Measurements from ENCODE around the gene ZNF260.
"Not testable (repeated sequence)": the region's sequence is repeated elsewhere in the genome, so short reads cannot be mapped to it uniquely, and the experiment has no call there.

Gene ZNF260

GRCh38 chr19:36497001-36497400 lies 31.1 kb downstream of the ZNF260 start:
- WGBS (ENCODE audit: extremely low coverage, insufficient coverage, low lambda C conversion rate), result no CpG with 5 or more reads among the region's 17 CpGs
- H3K4me2 ChIP-seq (ENCODE audit: low read length), result no peak overlapping the region
- H3K18ac ChIP-seq (ENCODE audit: low read length), result no peak overlapping the region
- H4K8ac ChIP-seq (ENCODE audit: low read depth, low read length), result no peak overlapping the region
- no peaks in the 10 kb centered on the region for H3K79me2 ChIP-seq (ENCODE audit: control insufficient read depth, insufficient read depth, low read length)
- H2BK120ac ChIP-seq (ENCODE audit: low read depth, low read length), result no peak overlapping the region
- H3K4me1 ChIP-seq (ENCODE audit: control insufficient read depth, low read depth, low read length), result no peaks in the 10 kb centered on the region
- no peak overlapping the region for H4K5ac ChIP-seq (ENCODE audit: low read length)
- no peak for DNase-seq
- no peak overlapping the region for H3K9ac ChIP-seq (ENCODE audit: low read length)
- no peak overlapping the region for H3K4me3 ChIP-seq (ENCODE audit: low read length)
- no peaks in the 10 kb centered on the region for H3K36me3 ChIP-seq (ENCODE audit: control insufficient read depth, insufficient read depth, low read length)
- no peak overlapping the region for H2BK15ac ChIP-seq (replicated peaks; ENCODE audit: low read depth)
- H3K27ac ChIP-seq (ENCODE audit: low read depth, low read length), result no peak overlapping the region
- no peak overlapping the region for H2AK5ac ChIP-seq (ENCODE audit: low read length)
- no peaks in the 10 kb centered on the region for H3K79me1 ChIP-seq (ENCODE audit: low read length)
- H3K27me3 ChIP-seq (ENCODE audit: insufficient read depth, low read length, poor library complexity), result no peaks in the 10 kb centered on the region
- H2BK5ac ChIP-seq (ENCODE audit: low read length), result no peak overlapping the region
- no peak overlapping the region for H3K4ac ChIP-seq (ENCODE audit: low read depth, low read length)
- H3K56ac ChIP-seq (ENCODE audit: low read length), result no peak overlapping the region
- no peak overlapping the region for H3K23ac ChIP-seq (ENCODE audit: low read length)

GRCh38 chr19:36492689-36493453 lies 35.2 kb downstream of the ZNF260 start:
- H3K36me3 ChIP-seq (ENCODE audit: control insufficient read depth, insufficient read depth, low read length); H3K9ac ChIP-seq (ENCODE audit: low read length); H2BK5ac ChIP-seq (ENCODE audit: low read length); H3K4ac ChIP-seq (ENCODE audit: low read depth, low read length); H3K79me1 ChIP-seq (ENCODE audit: low read length); H3K79me2 ChIP-seq (ENCODE audit: control insufficient read depth, insufficient read depth, low read length); H3K18ac ChIP-seq (ENCODE audit: low read length); H3K4me3 ChIP-seq (ENCODE audit: low read length); H2AK5ac ChIP-seq (ENCODE audit: low read length); H2BK15ac ChIP-seq (replicated peaks; ENCODE audit: low read depth); H3K27ac ChIP-seq (ENCODE audit: low read depth, low read length); H3K4me1 ChIP-seq (ENCODE audit: control insufficient read depth, low read depth, low read length); H3K27me3 ChIP-seq (ENCODE audit: insufficient read depth, low read length, poor library complexity); H3K56ac ChIP-seq (ENCODE audit: low read length); H2BK120ac ChIP-seq (ENCODE audit: low read depth, low read length); H3K4me2 ChIP-seq (ENCODE audit: low read length); H4K5ac ChIP-seq (ENCODE audit: low read length); H4K8ac ChIP-seq (ENCODE audit: low read depth, low read length); H3K23ac ChIP-seq (ENCODE audit: low read length): not testable (repeated sequence)
- WGBS (ENCODE audit: extremely low coverage, insufficient coverage, low lambda C conversion rate), result no CpG with 5 or more reads among the region's 18 CpGs
- DNase-seq, result peak; percentile 82

- not testable (repeated sequence) for DNase-seq; H3K4me1 ChIP-seq (ENCODE audit: control insufficient read depth, low read depth, low read length); H3K36me3 ChIP-seq (ENCODE audit: control insufficient read depth, insufficient read depth, low read length); H3K56ac ChIP-seq (ENCODE audit: low read length); H4K5ac ChIP-seq (ENCODE audit: low read length); H3K9ac ChIP-seq (ENCODE audit: low read length); H3K27me3 ChIP-seq (ENCODE audit: insufficient read depth, low read length, poor library complexity); H3K4me3 ChIP-seq (ENCODE audit: low read length); H2BK15ac ChIP-seq (replicated peaks; ENCODE audit: low read depth); H3K79me2 ChIP-seq (ENCODE audit: control insufficient read depth, insufficient read depth, low read length); H2BK120ac ChIP-seq (ENCODE audit: low read depth, low read length); H3K23ac ChIP-seq (ENCODE audit: low read length); H3K4ac ChIP-seq (ENCODE audit: low read depth, low read length); H2BK5ac ChIP-seq (ENCODE audit: low read length); H2AK5ac ChIP-seq (ENCODE audit: low read length); H3K79me1 ChIP-seq (ENCODE audit: low read length); H3K4me2 ChIP-seq (ENCODE audit: low read length); H3K27ac ChIP-seq (ENCODE audit: low read depth, low read length); H3K18ac ChIP-seq (ENCODE audit: low read length); H4K8ac ChIP-seq (ENCODE audit: low read depth, low read length)
- WGBS (ENCODE audit: extremely low coverage, insufficient coverage, low lambda C conversion rate), result no CpG with 5 or more reads among the region's 29 CpGs
Observed at GRCh38 chr19:36490846-36491245, 37.2 kb downstream of the ZNF260 start.

- peak; percentile 99 for DNase-seq
- WGBS (ENCODE audit: extremely low coverage, insufficient coverage, low lambda C conversion rate), result no CpG with 5 or more reads among the region's 15 CpGs
Observed at GRCh38 chr19:36489920-36490415, 38.1 kb downstream of the ZNF260 start.

GRCh38 chr19:36489118-36489919 lies 38.8 kb downstream of the ZNF260 start, which contains the start of gene ZNF566:
TSS of gene ZNF566 (minus strand) at chr19:36489561. CDS start at chr19:36476557, 13,004 bp downstream.
- Histone ChIP-seq H2AK5ac (ENCODE audit: low read length) (no peak within 1 kb of the TSS), H3K9ac (ENCODE audit: low read length) (peak within 1 kb of the TSS; percentile 99), H3K4me1 (ENCODE audit: control insufficient read depth, low read depth, low read length) (no peaks in the 10 kb centered on the region), H2BK120ac (ENCODE audit: low read depth, low read length) (no peak within 1 kb of the TSS), H4K8ac (ENCODE audit: low read depth, low read length) (no peak within 1 kb of the TSS), H3K36me3 (ENCODE audit: control insufficient read depth, insufficient read depth, low read length) (no peaks in the 10 kb centered on the region), H3K27ac (ENCODE audit: low read depth, low read length) (peak within 1 kb of the TSS; percentile 40), H3K79me2 (ENCODE audit: control insufficient read depth, insufficient read depth, low read length) (peaks cover 7% of the 10 kb centered on the region), H3K4me2 (ENCODE audit: low read length) (peak within 1 kb of the TSS; percentile 99), H3K79me1 (ENCODE audit: low read length) (peaks cover 3% of the 10 kb centered on the region), H3K4me3 (ENCODE audit: low read length) (peak within 1 kb of the TSS; percentile 74), H2BK15ac (replicated peaks; ENCODE audit: low read depth) (no peak within 1 kb of the TSS), H3K23ac (ENCODE audit: low read length) (peak within 1 kb of the TSS; percentile 100), H4K5ac (ENCODE audit: low read length) (peak within 1 kb of the TSS; percentile 78), H3K18ac (ENCODE audit: low read length) (peak within 1 kb of the TSS; percentile 70), H2BK5ac (ENCODE audit: low read length) (peak within 1 kb of the TSS; percentile 58), H3K56ac (ENCODE audit: low read length) (peak within 1 kb of the TSS; percentile 100), H3K4ac (ENCODE audit: low read depth, low read length) (peak within 1 kb of the TSS; percentile 93), H3K27me3 (ENCODE audit: insufficient read depth, low read length, poor library complexity) (no peaks in the 10 kb centered on the region)
- WGBS (ENCODE audit: extremely low coverage, insufficient coverage, low lambda C conversion rate), result no CpG with 5 or more reads among the region's 53 CpGs
- DNase-seq, result peak; percentile 100

More at GRCh38 chr19:36489920-36490415, 38.1 kb downstream of the ZNF260 start:
- H4K5ac ChIP-seq (ENCODE audit: low read length), result no peak overlapping the region
- H3K27ac ChIP-seq (ENCODE audit: low read depth, low read length), result no peak overlapping the region
- peaks cover 3% of the 10 kb centered on the region for H3K79me1 ChIP-seq (ENCODE audit: low read length)
- peak overlapping the region; percentile 74 for H3K4me3 ChIP-seq (ENCODE audit: low read length)
- H3K4ac ChIP-seq (ENCODE audit: low read depth, low read length), result no peak overlapping the region
- H3K23ac ChIP-seq (ENCODE audit: low read length), result no peak overlapping the region
- no peak overlapping the region for H2BK5ac ChIP-seq (ENCODE audit: low read length)
- H4K8ac ChIP-seq (ENCODE audit: low read depth, low read length), result no peak overlapping the region
- no peaks in the 10 kb centered on the region for H3K36me3 ChIP-seq (ENCODE audit: control insufficient read depth, insufficient read depth, low read length)
- H3K4me2 ChIP-seq (ENCODE audit: low read length), result peak overlapping the region; percentile 48
- no peaks in the 10 kb centered on the region for H3K4me1 ChIP-seq (ENCODE audit: control insufficient read depth, low read depth, low read length)
- no peak overlapping the region for H2AK5ac ChIP-seq (ENCODE audit: low read length)
- H2BK120ac ChIP-seq (ENCODE audit: low read depth, low read length), result no peak overlapping the region
- H3K9ac ChIP-seq (ENCODE audit: low read length), result peak overlapping the region; percentile 85
- H3K79me2 ChIP-seq (ENCODE audit: control insufficient read depth, insufficient read depth, low read length), result peaks cover 7% of the 10 kb centered on the region
- H3K18ac ChIP-seq (ENCODE audit: low read length), result no peak overlapping the region
- no peak overlapping the region for H2BK15ac ChIP-seq (replicated peaks; ENCODE audit: low read depth)
- no peaks in the 10 kb centered on the region for H3K27me3 ChIP-seq (ENCODE audit: insufficient read depth, low read length, poor library complexity)
- peak overlapping the region; percentile 95 for H3K56ac ChIP-seq (ENCODE audit: low read length)
